Caco-2 (cell line): ENCODE measurements around the gene MFSD6L. TPM values are rescaled to one million over a fixed set of nuclear protein-coding genes. Genes with fewer than 3 reads are reported as not detected.

Experiments used
- BruUV-seq: library from RNA; stranded (reverse); fragments of 400-500 nt; replicated peaks from 2 replicates; lab custom pipeline; 2021; lab: Mats Ljungman, UMichigan
- CTCF ChIA-PET: fragments of 300-600 bp; sonication (Branson Sonifier 250); formaldehyde crosslinking; loops from one replicate; lab custom pipeline; 2022; ENCODE audit warnings: antibody characterized with exemption; lab: Charles Lee
- POLR2A ChIA-PET: fragments of 300-600 bp; sonication (Branson Sonifier 250); formaldehyde crosslinking; loops from one replicate; lab custom pipeline; 2022; ENCODE audit warnings: antibody characterized with exemption; lab: Charles Lee
- DNase-seq, 2 experiments: peaks; one replicate each; pipeline versions ENCODE4 v3.0.0 to v3.0.0-alpha.2; 2020 to 2022
- H3K27me3 ChIP-seq: replicated peaks from 2 replicates; pipeline ENCODE4 v1.6.0; 2011; ENCODE audit warnings: low read length; ENCODE audit not compliant: control insufficient read depth, insufficient read depth
- H3K36me3 ChIP-seq: 2 replicates; pipeline ENCODE4 v1.5.1; 2011; ENCODE audit warnings: low read length; ENCODE audit not compliant: control insufficient read depth, insufficient read depth
- H3K4me1 ChIP-seq: fragments of 250-450 bp; sonication (Bioruptor Pico); 2 replicates; pipeline ENCODE4 v1.5.1; 2020; ENCODE audit warnings: mild to moderate bottlenecking
- H3K4me3 ChIP-seq: 2 replicates; pipeline ENCODE4 v1.5.1; 2011; ENCODE audit warnings: low read depth, mild to moderate bottlenecking, control low read depth, low read length
- H3K9me3 ChIP-seq: fragments of 250-450 bp; sonication (Bioruptor Pico); 2 replicates; pipeline ENCODE4 v1.5.1; 2020; ENCODE audit warnings: mild to moderate bottlenecking, moderate library complexity
- H3K27ac Mint-ChIP-seq: one replicate; pipeline ENCODE4 v1.8.0; 2022; ENCODE audit warnings: mixed read lengths; ENCODE audit not compliant: unreplicated experiment
- H3K27me3 Mint-ChIP-seq: one replicate; pipeline ENCODE4 v1.8.0; 2022; ENCODE audit warnings: mixed read lengths; ENCODE audit not compliant: insufficient read depth, unreplicated experiment
- H3K36me3 Mint-ChIP-seq: one replicate; pipeline ENCODE4 v1.8.0; 2022; ENCODE audit warnings: mild to moderate bottlenecking, mixed read lengths; ENCODE audit not compliant: insufficient read depth, unreplicated experiment
- H3K4me1 Mint-ChIP-seq: one replicate; pipeline ENCODE4 v1.8.0; 2022; ENCODE audit warnings: low read depth, mixed read lengths; ENCODE audit not compliant: unreplicated experiment
- H3K4me3 Mint-ChIP-seq: one replicate; pipeline ENCODE4 v1.8.0; 2022; ENCODE audit warnings: mild to moderate bottlenecking, moderate library complexity, mixed read lengths; ENCODE audit not compliant: unreplicated experiment
- H3K9me3 Mint-ChIP-seq: one replicate; pipeline ENCODE4 v1.8.0; 2022; ENCODE audit warnings: mixed read lengths; ENCODE audit not compliant: unreplicated experiment
- intact Hi-C: fragments of 100-400 bp; cut with micrococcal nuclease; formaldehyde crosslinking; loops from one replicate; pipeline ENCODE4 v1.10.0; 2022; ENCODE audit not compliant: unreplicated experiment
- total RNA-seq: library from RNA; stranded (reverse); gene quantifications from 2 replicates; pipeline ENCODE4 v1.2.3, GENCODE V29; 2022
- TF ChIP-seq, protein P1 (sequence below), 2 experiments: fragments of 200-600 bp in 1 of 2; IDR thresholded peaks; 1 replicate in 1 of 2; 2 replicates in 1 of 2; pipeline versions ENCODE4 v1.5.1 to v1.8.0; 2011 to 2022; ENCODE audit warnings: antibody characterized with exemption in 1 of 2, control low read depth in 1 of 2, inconsistent platforms in 1 of 2, low read depth in 1 of 2, low read length in 1 of 2, mild to moderate bottlenecking in 1 of 2, moderate library complexity in 1 of 2; ENCODE audit not compliant: insufficient read depth in 1 of 2, severe bottlenecking in 1 of 2, unreplicated experiment in 1 of 2

MFSD6L gene
- total RNA-seq, 1 experiment from 2014 or later = not detected

DNA sequence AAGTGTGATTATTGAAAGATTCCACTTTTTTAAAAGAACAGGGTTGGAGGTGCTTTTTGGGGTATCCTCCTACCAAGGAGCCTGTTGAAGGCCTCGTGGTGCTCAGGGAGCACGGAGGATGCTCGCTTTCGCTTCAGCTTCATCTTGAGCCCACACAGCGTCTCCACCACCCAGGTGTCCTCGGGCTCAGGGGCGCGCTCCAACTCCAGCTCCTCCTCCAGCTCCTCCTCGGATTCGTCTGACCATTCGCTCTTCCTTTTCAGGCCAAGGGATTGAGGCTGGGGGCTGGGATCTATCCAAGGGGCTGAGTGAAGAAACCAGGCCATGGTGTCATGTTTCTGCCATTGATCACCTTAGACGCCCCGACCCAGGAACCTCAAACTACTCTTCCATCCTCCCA, 42.0 kb downstream of the MFSD6L start:
- no peaks in the 10 kb centered on the region for H3K9me3 ChIP-seq
- TF ChIP-seq, protein P1, sequence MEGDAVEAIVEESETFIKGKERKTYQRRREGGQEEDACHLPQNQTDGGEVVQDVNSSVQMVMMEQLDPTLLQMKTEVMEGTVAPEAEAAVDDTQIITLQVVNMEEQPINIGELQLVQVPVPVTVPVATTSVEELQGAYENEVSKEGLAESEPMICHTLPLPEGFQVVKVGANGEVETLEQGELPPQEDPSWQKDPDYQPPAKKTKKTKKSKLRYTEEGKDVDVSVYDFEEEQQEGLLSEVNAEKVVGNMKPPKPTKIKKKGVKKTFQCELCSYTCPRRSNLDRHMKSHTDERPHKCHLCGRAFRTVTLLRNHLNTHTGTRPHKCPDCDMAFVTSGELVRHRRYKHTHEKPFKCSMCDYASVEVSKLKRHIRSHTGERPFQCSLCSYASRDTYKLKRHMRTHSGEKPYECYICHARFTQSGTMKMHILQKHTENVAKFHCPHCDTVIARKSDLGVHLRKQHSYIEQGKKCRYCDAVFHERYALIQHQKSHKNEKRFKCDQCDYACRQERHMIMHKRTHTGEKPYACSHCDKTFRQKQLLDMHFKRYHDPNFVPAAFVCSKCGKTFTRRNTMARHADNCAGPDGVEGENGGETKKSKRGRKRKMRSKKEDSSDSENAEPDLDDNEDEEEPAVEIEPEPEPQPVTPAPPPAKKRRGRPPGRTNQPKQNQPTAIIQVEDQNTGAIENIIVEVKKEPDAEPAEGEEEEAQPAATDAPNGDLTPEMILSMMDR (IDR thresholded peaks at IDR 0.05; ENCODE audit: insufficient read depth in 1 of 2, low read depth in 1 of 2, low read length in 1 of 2, severe bottlenecking in 1 of 2, unreplicated experiment in 1 of 2) = no peak
- POLR2A ChIA-PET = no interaction called here
- CTCF ChIA-PET = no interaction called here
- H3K9me3 Mint-ChIP-seq = no peaks in the 10 kb centered on the region
- no peaks in the 10 kb centered on the region for H3K36me3 ChIP-seq
- no peak overlapping the region for H3K4me3 ChIP-seq
- no TSS peak for BruUV-seq
- no peaks in the 10 kb centered on the region for H3K27me3 ChIP-seq
- intact Hi-C loops = no loop called here
- no peak for DNase-seq
- H3K4me1 Mint-ChIP-seq = no peaks in the 10 kb centered on the region
- peaks cover 30% of the 10 kb centered on the region for H3K27me3 Mint-ChIP-seq
- H3K4me3 Mint-ChIP-seq = no peak overlapping the region
- H3K27ac Mint-ChIP-seq = no peak overlapping the region
- no peaks in the 10 kb centered on the region for H3K36me3 Mint-ChIP-seq
- H3K4me1 ChIP-seq = no peaks in the 10 kb centered on the region

DNA sequence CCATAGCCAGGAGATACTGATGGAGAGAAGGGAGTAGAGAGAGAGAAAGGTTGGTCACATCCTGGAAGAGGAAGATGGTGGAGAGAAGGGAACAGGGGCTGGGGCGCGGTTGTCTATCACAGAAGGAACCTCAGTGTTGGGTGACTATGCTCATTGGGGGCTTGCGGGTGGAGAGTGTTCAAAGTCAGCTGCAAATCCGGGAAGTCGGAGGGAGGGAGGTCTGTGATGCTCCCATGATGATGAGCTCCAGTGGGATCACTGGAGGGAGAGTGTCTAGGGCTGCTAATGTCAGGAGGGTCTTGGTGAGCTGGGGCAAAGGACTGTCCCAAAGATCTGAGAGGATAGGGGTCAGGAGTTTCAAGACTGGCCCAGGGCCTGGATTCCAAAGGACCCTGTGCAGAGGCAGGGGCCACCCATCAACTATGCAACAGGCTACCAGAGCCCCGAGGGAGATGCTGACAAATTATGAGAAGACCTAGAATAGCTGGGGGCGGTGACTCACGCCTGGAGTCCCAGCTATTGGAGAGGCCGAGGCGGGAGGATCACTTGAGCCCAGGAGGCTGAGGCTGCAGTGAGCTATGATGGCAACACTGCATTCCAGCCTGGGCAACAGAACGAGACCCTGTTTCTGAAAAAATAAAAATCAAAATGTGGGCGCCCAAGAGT, 43.4 kb downstream of the MFSD6L start:
- BruUV-seq = no TSS peak
- no peaks in the 10 kb centered on the region for H3K9me3 Mint-ChIP-seq
- H3K36me3 Mint-ChIP-seq = no peaks in the 10 kb centered on the region
- no peaks in the 10 kb centered on the region for H3K36me3 ChIP-seq
- POLR2A ChIA-PET = no interaction called here
- no peak overlapping the region for H3K27ac Mint-ChIP-seq
- no peaks in the 10 kb centered on the region for H3K27me3 ChIP-seq
- no peaks in the 10 kb centered on the region for H3K9me3 ChIP-seq
- H3K4me3 Mint-ChIP-seq = no peak overlapping the region
- intact Hi-C loops = no loop called here
- H3K4me3 ChIP-seq = no peak overlapping the region
- DNase-seq = no peak
- CTCF ChIA-PET = no interaction called here
- H3K4me1 Mint-ChIP-seq = no peaks in the 10 kb centered on the region
- peaks cover 30% of the 10 kb centered on the region for H3K27me3 Mint-ChIP-seq
- no peaks in the 10 kb centered on the region for H3K4me1 ChIP-seq
- TF ChIP-seq, protein P1 (IDR thresholded peaks at IDR 0.05; ENCODE audit: insufficient read depth in 1 of 2, low read depth in 1 of 2, low read length in 1 of 2, severe bottlenecking in 1 of 2, unreplicated experiment in 1 of 2) = no peak

DNA sequence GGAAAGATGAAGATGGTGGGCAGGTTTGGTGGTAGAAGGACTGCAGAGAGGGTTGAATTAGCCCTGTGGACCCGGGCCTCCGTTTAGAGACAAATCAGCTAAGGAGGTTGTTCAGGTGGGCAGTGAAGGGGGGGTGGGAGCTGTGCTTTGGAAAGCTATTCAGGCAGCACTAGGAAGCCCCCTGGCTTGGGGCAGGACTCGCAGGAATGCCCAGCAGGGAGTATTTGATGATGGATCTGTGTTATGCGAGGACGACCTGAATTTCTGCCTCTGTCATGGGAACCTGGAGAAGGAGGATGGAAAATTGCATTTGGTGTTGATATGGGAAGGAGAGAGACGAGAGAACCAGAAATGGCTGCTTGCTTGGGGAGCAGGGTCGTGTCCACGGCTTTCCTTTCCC, 44.3 kb downstream of the MFSD6L start:
- DNase-seq = no peak
- H3K27me3 Mint-ChIP-seq = peaks cover 30% of the 10 kb centered on the region
- BruUV-seq = no TSS peak
- no peak overlapping the region for H3K4me3 ChIP-seq
- H3K36me3 ChIP-seq = no peaks in the 10 kb centered on the region
- no peaks in the 10 kb centered on the region for H3K4me1 Mint-ChIP-seq
- H3K27ac Mint-ChIP-seq = no peak overlapping the region
- no peaks in the 10 kb centered on the region for H3K27me3 ChIP-seq
- TF ChIP-seq, protein P1 (IDR thresholded peaks at IDR 0.05; ENCODE audit: insufficient read depth in 1 of 2, low read depth in 1 of 2, low read length in 1 of 2, severe bottlenecking in 1 of 2, unreplicated experiment in 1 of 2) = no peak
- CTCF ChIA-PET = no interaction called here
- POLR2A ChIA-PET = no interaction called here
- no peaks in the 10 kb centered on the region for H3K9me3 ChIP-seq
- no peaks in the 10 kb centered on the region for H3K4me1 ChIP-seq
- H3K4me3 Mint-ChIP-seq = no peak overlapping the region
- no peaks in the 10 kb centered on the region for H3K9me3 Mint-ChIP-seq
- no peaks in the 10 kb centered on the region for H3K36me3 Mint-ChIP-seq
- intact Hi-C loops = loop anchor here (1.0 kb wide), 1 partner anchor 30 kb away; no protein-coding TSS in a partner anchor
